NCI-H460 (cell line): Measurements from ENCODE around the gene NELFE. TPM values are rescaled to one million over a fixed set of nuclear protein-coding genes. Genes with fewer than 3 reads are reported as not detected.
"Not testable (repeated sequence)": the region's sequence is repeated elsewhere in the genome, so short reads cannot be mapped to it uniquely, and the experiment has no call there.

Experiments used
- DNase-seq: peaks from one replicate; pipeline ENCODE4 v3.0.0-alpha.2; 2016; ENCODE audit warnings: low read depth; ENCODE audit errors: extremely low read depth
- total RNA-seq: library from RNA; depleted of rRNA; stranded (reverse); fragments of >200 nt; shearing (Covaris generic); gene quantifications from 2 replicates; pipeline ENCODE4 v1.2.3, GENCODE V29; 2014

The NELFE gene
- total RNA-seq, 1 experiment from 2014 or later = 108 TPM

GRCh38 chr6:31976065-31976464 lies 17.3 kb upstream of the NELFE start:
- DNase-seq = not testable (repeated sequence)

GRCh38 chr6:31972709-31973350 lies 14.1 kb upstream of the NELFE start:
- no peak for DNase-seq

DNA sequence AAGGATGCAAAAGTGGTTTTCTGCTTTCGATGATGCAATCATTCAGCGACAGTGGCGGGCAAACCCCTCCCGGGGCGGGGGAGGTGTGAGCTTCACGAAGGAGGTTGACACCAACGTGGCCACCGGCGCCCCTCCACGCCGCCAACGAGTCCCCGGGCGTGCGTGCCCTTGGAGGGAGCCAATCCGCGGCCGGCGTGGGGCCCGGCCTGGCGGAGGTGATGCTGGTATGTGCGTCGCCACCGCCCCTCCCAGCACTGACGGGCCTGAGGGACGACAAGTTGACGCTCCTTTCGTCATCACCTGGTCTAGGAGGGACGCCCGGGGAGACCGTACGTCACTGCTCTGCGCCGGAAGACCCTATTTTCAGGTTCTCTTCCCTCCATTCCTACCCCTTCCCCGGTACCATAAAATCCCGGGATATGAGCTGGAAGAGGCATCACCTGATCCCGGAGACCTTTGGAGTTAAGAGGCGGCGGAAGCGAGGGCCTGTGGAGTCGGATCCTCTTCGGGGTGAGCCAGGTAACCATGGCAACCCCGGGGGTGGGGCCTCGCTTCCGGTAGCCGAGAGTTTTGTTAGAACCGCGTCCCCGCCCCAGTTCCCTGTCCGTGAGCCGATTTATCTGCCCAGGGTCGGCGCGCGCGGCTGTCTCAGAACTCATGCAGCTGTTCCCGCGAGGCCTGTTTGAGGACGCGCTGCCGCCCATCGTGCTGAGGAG lies 13.4 kb upstream of the NELFE start, which contains the start of gene DXO:
Gene DXO, minus strand, starts transcription at position 146 of the 716 bp plus-strand sequence. CDS start 463 bp downstream, outside the sequence.
- peak; percentile 95 for DNase-seq

DNA sequence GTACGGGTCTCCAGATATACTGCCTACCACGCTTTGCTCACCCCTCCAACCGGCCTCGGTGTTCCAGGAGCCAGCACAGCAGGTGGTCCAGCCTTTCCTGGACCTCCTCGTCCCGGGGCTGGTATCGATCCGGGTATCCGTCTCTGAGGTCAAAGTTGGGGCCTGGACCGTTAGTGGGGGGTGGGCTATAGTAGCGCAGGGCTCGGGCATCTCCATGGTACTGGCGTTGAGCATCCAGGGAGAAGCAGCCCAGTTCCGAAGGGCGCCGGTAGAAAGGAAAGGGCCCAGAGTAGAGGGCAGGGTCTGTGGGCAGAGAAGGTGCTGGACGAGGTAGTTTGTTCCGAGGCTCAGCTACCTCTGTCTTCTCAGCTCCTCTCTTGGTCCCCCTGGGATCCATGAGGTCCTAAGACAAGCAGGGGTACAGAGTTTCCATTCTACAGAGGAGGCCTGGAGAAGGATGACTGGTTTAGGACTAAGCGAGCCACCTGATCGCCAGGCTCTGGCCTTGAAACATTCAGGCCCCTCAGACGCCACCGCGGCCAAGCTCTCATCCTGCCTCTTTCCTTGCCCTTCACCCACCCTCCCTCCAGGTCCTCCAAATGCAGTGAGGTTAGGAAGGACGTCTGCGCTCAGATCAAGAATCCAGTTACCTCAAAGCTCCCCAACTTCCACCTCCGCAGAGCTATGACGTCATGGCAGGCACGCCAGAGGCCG lies 12.7 kb upstream of the NELFE start:
- DNase-seq = no peak

- DNase-seq = no peak
These were observed 12.0 kb upstream of the NELFE start for GRCh38 chr6:31970604-31971271.

DNA sequence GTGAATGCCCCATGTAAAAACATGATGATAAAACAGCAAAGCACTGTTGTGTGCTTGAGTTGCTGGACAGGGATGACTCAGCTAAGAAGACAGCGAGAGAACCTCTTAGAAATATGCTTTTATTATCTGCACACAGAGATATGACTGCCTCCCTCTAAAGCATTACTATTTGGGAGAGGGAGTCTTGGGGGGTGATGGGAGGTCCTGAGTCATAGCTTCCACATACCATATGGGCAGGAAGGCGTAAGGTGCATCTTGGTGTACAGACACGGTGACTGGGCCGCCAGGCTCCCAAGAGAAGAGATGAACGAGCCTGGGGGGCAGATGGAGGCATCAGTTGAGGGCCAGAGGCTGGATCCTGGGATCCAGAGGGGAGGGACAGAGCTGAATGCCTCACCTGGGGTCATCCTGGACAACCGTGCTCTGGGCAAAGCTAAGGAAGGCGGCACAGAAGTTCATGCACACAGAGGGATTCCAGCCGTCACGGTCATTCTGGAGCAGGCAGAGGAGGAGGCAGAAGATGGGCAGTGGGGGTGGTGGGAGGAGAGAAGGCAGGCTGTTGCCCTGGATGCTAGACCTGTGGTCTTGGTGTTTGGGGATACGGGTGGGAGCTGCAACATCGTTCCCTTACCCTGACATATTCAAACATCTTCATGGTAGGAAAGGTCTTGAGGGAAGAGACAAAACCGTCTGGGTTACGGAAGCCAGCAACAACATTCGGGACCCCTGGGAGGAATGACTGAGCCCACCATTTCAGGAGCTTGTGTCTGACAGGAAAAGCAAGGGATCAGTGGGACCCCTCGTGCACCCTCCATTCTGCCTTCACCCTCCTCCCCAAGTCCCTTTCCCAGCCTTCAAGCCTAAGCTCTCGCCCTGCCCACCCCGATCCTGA lies 11.2 kb upstream of the NELFE start:
- DNase-seq = no peak

DNA sequence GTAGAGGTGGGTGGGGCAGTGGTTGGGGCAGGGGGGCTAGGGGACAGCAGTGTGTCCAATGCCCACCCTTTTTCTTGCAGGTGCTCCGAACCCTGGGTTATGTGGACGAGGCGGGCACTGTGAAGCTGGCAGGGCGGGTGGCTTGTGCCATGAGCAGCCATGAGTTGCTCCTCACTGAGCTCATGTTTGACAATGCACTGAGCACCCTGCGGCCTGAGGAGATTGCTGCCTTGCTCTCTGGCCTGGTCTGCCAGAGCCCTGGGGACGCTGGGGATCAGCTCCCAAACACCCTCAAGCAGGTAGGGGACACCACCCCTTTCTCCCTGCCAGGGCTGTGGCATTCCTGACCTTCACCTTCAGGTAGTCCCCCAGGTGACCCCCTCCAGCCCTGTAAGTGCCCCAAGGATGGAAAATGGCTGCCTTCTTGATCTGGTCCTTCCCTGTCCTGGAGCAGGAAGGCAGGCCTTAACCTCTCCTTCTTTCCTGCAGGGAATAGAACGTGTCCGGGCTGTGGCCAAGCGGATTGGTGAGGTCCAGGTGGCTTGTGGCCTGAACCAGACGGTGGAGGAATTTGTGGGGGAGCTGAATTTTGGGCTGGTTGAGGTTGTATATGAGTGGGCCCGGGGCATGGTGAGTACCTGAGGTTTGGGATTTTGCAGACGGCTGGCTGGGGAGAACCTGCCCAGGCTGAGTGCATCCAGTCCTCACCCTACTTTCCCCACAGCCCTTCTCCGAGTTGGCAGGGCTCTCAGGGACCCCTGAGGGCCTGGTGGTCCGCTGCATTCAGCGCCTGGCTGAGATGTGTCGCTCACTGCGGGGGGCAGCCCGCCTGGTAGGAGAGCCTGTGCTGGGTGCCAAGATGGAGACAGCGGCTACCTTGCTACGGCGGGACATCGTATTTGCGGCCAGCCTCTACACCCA lies 10.3 kb upstream of the NELFE start:
- DNase-seq = no peak

DNA sequence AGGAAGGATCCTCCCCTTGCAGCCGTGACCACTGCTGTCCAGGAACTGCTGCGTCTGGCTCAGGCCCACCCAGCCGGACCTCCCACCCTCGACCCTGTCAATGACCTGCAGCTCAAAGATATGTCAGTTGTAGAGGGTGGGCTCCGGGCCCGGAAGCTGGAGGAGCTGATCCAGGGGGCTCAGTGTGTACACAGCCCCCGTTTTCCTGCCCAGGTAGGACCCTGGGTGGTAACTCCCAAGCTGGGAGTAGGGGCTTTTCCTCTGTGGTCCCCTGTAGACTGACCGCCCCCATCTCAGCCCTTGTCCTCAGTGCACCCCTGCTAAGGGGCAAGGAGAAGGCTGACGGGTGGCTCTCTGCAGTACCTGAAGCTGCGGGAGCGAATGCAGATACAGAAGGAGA lies 9.6 kb upstream of the NELFE start:
- no peak for DNase-seq

GRCh38 chr6:31967926-31968320 lies 9.2 kb upstream of the NELFE start:
- no peak for DNase-seq

DNA sequence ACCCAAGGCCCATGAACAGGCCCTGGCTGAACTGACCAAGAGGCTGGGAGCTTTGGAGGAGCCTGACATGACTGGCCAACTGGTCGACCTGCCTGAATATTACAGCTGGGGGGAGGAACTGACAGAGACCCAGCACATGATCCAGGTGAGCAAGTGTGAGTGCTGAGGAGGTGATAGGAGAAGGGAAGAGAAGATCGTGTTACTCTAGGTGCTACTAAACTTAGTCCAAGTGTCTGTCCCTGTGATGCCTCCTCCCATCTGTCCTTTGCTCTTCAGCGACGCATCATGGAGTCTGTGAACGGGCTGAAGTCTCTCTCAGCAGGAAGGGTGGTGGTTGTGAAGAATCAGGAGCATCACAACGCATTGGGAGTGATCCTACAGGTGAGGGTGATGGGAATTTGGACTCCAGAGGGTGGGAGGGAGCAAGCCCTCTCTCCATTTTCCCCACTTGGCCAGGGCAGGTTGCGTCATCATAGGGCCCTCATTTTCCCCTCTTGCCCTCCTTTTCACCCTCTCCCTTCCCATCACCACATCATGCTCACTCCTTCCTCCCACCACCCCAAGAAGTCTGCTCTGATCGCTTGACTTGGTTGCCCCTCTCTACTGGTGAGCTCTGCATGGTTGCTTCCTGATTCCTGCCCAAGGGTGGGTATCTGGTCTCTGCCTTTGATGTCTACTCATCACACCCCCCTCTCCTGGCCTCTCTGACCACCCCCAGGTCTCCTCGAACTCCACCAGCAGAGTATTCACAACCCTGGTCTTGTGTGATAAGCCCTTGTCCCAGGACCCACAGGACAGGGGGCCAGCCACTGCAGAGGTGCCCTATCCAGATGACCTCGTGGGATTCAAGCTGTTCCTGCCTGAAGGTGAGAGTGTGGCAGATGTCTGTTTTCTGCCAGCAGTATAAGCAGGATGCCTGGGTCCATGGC lies 8.5 kb upstream of the NELFE start:
- DNase-seq = no peak

DNA sequence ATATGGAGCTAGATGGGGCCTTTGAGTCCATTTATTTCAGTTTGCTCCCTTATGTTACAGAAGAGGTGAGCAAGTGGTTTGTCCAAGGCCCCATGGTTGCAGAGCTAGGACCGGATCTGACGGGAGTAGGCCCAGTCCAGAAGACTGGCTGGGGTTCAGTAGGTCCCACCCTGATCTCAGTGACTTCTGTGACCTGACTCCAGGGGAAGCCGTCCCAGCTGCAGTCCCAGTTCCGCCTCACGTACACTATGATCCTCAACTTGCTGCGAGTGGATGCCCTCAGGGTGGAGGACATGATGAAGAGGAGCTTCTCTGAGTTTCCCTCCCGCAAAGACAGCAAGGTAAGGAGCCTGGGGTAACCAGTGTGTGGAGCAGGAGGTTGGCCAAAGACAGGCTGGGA lies 7.7 kb upstream of the NELFE start:
- DNase-seq = no peak

DNA sequence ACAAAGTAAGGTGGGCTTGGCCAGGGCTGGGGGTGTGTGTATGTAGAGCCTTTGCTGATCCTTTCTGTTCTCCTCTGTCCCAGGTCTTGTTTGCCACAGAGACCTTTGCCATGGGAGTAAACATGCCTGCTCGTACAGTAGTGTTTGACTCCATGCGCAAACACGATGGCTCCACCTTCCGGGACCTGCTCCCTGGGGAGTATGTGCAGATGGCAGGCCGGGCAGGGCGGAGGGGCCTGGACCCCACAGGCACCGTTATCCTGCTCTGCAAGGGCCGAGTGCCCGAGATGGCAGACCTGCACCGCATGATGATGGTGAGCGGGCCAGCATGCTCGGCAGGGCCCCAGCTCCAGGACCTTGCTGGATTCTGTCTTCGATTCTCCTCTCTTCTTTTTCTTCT lies 6.9 kb upstream of the NELFE start:
- DNase-seq = no peak

DNA sequence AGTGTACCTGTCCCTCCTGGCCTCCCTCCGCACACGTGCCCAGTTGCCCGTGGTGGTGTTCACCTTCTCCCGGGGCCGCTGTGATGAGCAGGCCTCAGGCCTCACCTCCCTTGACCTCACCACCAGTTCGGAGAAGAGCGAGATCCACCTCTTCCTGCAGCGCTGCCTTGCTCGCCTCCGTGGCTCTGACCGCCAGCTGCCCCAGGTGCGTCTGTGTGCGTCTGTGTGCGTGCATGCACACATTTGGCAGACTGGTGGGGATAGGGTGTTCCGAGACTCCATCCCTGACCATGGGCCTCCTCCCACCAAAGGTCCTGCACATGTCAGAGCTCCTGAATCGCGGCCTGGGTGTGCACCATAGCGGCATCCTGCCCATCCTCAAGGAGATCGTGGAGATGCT lies 5.2 kb upstream of the NELFE start:
- no peak for DNase-seq

GRCh38 chr6:31961616-31962015 lies 2.8 kb upstream of the NELFE start:
- DNase-seq = no peak

GRCh38 chr6:31958412-31958740 lies 395 bp downstream of the NELFE start:
- DNase-seq = no peak

GRCh38 chr6:31956796-31957195 lies 2.0 kb downstream of the NELFE start:
- DNase-seq = no peak

DNA sequence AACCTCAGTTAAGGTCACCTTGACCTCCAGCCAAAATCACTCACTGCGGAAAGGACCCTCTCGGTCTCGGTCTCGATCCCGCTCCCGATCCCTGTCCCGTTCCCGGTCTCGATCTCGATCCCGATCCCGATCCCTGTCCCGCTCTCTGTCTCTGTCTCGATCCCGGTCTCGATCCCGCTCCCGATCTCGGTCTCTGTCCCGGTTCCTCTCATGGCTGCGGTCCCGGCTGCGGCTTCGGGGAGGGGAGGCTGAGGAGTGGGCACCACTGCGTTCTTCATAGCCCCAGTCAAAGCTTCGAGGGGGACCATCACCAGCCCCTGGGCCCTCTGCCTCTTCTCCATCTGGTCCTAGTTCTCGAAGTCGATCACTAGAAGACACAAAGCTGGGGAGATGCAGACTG lies 4.3 kb downstream of the NELFE start:
- no peak for DNase-seq

- DNase-seq = no peak
These were observed 5.9 kb downstream of the NELFE start for GRCh38 chr6:31952890-31953289.
